RWPE2 (cell line): ENCODE data around the gene PLEKHG3.

ENCODE experiments used
- ATAC-seq: fragments of 200-7000 bp; cut with Tn5 transposase; 3 replicates; pipeline ENCODE4 v1.9.1; 2021; ENCODE audit warnings: low read depth
- DNase-seq: peaks from one replicate; pipeline ENCODE4 v3.0.0-alpha.2; 2020; ENCODE audit warnings: low spot score
- H3K27ac ChIP-seq: fragments of 450-650 bp; 2 replicates; pipeline ENCODE4 v1.5.1; 2017; ENCODE audit warnings: mild to moderate bottlenecking; ENCODE audit not compliant: poor library complexity, severe bottlenecking
- H3K27me3 ChIP-seq: fragments of 250-450 bp; sonication (Bioruptor Pico); 2 replicates; pipeline ENCODE4 v1.5.1; 2021; ENCODE audit warnings: mild to moderate bottlenecking, moderate library complexity; ENCODE audit not compliant: insufficient read depth, poor library complexity, severe bottlenecking
- H3K36me3 ChIP-seq: fragments of 250-450 bp; sonication (Bioruptor Pico); 2 replicates; pipeline ENCODE4 v1.5.1; 2020; ENCODE audit warnings: low read depth, mild to moderate bottlenecking, moderate library complexity
- H3K4me1 ChIP-seq: fragments of 250-450 bp; sonication (Bioruptor Pico); 2 replicates; pipeline ENCODE4 v1.5.1; 2021; ENCODE audit warnings: mild to moderate bottlenecking, moderate library complexity; ENCODE audit not compliant: insufficient read depth, poor library complexity, severe bottlenecking
- H3K4me3 ChIP-seq: fragments of 250-450 bp; sonication (Bioruptor Pico); 2 replicates; pipeline ENCODE4 v1.5.1; 2021; ENCODE audit warnings: mild to moderate bottlenecking, moderate library complexity; ENCODE audit not compliant: severe bottlenecking
- H3K9me3 ChIP-seq: fragments of 250-450 bp; sonication (Bioruptor Pico); 2 replicates; pipeline ENCODE4 v1.5.1; 2021; ENCODE audit warnings: mild to moderate bottlenecking, moderate library complexity; ENCODE audit not compliant: severe bottlenecking
- CTCF ChIP-seq: fragments of 450-650 bp; IDR thresholded peaks from one replicate; pipeline ENCODE4 v1.5.1; 2017; ENCODE audit warnings: mild to moderate bottlenecking, moderate library complexity; ENCODE audit not compliant: poor library complexity, severe bottlenecking

PLEKHG3 gene

DNA sequence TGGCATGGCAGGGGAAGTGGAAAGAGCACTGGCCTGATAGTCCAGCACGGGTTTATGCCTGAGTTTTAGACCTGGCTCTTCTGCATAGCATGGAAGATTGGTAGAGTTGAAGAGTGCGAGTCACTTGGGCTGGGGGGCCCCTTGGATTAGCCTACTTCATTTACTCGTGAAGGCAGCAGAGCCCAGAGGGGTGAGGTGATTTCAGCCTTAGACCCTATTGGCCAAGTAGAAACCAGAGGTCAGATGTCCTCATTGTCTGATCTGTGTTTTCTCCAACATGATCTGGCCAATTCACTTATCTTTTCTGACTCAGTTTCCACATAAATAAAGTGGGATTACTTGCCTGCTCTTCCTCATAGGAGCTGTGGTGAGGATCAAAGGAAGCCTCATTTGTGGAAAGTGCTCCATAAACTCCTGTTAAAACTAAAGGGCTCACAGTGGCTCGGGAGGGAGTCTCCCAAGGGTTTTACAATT is 1.9 kb downstream of the PLEKHG3 start:
- no peak for TF ChIP-seq CTCF
- peak overlapping the region; percentile 90 for H3K27ac ChIP-seq
- DNase-seq (peak; percentile 23), ATAC-seq (no peak)
- peaks cover 37% of the 10 kb centered on the region for H3K36me3 ChIP-seq
- peaks cover 65% of the 10 kb centered on the region for H3K4me1 ChIP-seq
- no peaks in the 10 kb centered on the region for H3K27me3 ChIP-seq
- H3K9me3 ChIP-seq, result no peaks in the 10 kb centered on the region
- peak overlapping the region; percentile 71 for H3K4me3 ChIP-seq

GRCh38 chr14:64706593-64707193 is 2.5 kb downstream of the PLEKHG3 start:
- Histone ChIP-seq H3K27ac (peak overlapping the region; percentile 90), H3K4me3 (peak overlapping the region; percentile 71), H3K4me1 (peaks cover 64% of the 10 kb centered on the region), H3K9me3 (no peaks in the 10 kb centered on the region), H3K27me3 (no peaks in the 10 kb centered on the region), H3K36me3 (peaks cover 42% of the 10 kb centered on the region)
- DNase-seq (peak; percentile 60), ATAC-seq (no peak)
- TF ChIP-seq CTCF, result no peak

GRCh38 chr14:64707661-64708060 is 3.4 kb downstream of the PLEKHG3 start:
- peak; percentile 87 for DNase-seq
- peaks cover 4% of the 10 kb centered on the region for H3K9me3 ChIP-seq
- ATAC-seq, result peak; percentile 65
- peak overlapping the region; percentile 90 for H3K27ac ChIP-seq
- no peak overlapping the region for H3K4me3 ChIP-seq
- H3K27me3 ChIP-seq, result no peaks in the 10 kb centered on the region
- H3K36me3 ChIP-seq, result peaks cover 52% of the 10 kb centered on the region
- no peak for TF ChIP-seq CTCF
- peaks cover 54% of the 10 kb centered on the region for H3K4me1 ChIP-seq

DNA sequence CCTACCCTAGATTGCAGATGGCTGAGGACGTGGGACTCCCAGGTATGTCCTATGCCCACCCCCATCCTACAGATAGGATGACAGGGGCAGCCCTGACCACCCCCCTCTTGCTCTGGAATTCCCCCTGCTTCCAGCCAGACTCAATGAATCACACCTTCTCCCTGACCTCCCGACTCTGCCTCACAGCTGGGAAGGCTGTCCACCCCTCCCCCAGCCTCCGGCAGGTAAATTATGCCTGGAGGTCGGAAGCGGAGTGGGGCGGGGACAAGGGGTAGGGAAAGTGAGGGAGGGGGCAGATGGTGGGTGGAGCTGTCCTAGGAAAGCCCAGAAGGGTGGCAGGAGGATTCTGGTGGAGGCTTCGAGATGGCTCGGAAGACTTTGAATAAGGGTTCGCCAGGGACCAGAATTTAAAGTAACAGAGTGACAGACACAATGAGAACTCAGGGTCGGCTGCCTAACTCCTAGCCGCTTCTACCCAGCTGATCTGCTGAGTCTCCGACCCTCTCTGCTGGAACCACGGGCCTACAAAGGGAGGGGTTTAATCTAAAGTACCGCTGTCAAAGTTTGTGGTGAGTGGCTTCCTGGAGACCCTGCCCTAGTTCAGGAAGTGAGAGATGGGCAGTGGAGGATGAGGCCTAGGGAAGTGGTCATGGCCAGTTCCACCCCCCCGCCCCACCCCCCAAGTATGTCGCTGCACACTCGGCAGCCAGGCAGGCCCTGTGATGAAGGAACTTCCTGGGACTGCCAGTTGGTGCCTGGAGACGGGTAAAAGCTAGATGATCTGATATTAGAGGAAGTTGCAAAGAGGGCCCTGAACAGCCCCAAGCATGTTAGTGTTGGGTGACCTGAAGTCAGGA is 4.2 kb downstream of the PLEKHG3 start:
- Histone ChIP-seq H3K4me3 (peak overlapping the region; percentile 8), H3K36me3 (peaks cover 59% of the 10 kb centered on the region), H3K4me1 (peaks cover 51% of the 10 kb centered on the region), H3K9me3 (peaks cover 12% of the 10 kb centered on the region), H3K27me3 (no peaks in the 10 kb centered on the region), H3K27ac (peak overlapping the region; percentile 90)
- peak; percentile 97 for DNase-seq
- ATAC-seq, result peak; percentile 44
- TF ChIP-seq CTCF, result no peak
